Dedifferentiated amniotic fluid mesenchymal stem cell (primary cell): Measurements from ENCODE around the gene ZNFX1.
"Not testable (repeated sequence)": the region's sequence is repeated elsewhere in the genome, so short reads cannot be mapped to it uniquely, and the experiment has no call there.

Experiments
- DNase-seq: peaks from one replicate; pipeline ENCODE4 v3.0.0-alpha.2; 2016; ENCODE audit errors: extremely low spot score

The ZNFX1 gene

GRCh38 chr20:49210101-49210756, 67.6 kb downstream of the ZNFX1 start:
- peak; percentile 21 for DNase-seq

- no peak for DNase-seq
These were observed 70.8 kb downstream of the ZNFX1 start for GRCh38 chr20:49207076-49207475.

GRCh38 chr20:49203746-49204145, 74.1 kb downstream of the ZNFX1 start:
- no peak for DNase-seq

GRCh38 chr20:49203011-49203410, 74.8 kb downstream of the ZNFX1 start:
- no peak for DNase-seq

GRCh38 chr20:49199729-49200293, 78.0 kb downstream of the ZNFX1 start:
- no peak for DNase-seq

- DNase-seq, result not testable (repeated sequence)
These were observed 84.8 kb downstream of the ZNFX1 start for GRCh38 chr20:49192944-49193518.
